ENCODE data around the gene JAKMIP1.

Gene JAKMIP1

GRCh38 chr4:6201580-6202091 is 1.3 kb upstream of the JAKMIP1 start:
- DNase-seq (ENCODE audit: low read depth), result no peak

- no peak for DNase-seq (ENCODE audit: low read depth)
Observed at GRCh38 chr4:6200922-6201362, 593 bp upstream of the JAKMIP1 start.

- DNase-seq (ENCODE audit: low read depth), result no peak
Observed at GRCh38 chr4:6199422-6199921, 877 bp downstream of the JAKMIP1 start.

- DNase-seq (ENCODE audit: low read depth), result no peak
Observed at GRCh38 chr4:6198768-6199421, 1.5 kb downstream of the JAKMIP1 start.

GRCh38 chr4:6198278-6198677 is 2.1 kb downstream of the JAKMIP1 start:
- no peak for DNase-seq (ENCODE audit: low read depth)

GRCh38 chr4:6197433-6198174 is 2.7 kb downstream of the JAKMIP1 start:
- DNase-seq (ENCODE audit: low read depth), result no peak

- DNase-seq (ENCODE audit: low read depth), result no peak
Observed at GRCh38 chr4:6196871-6197270, 3.5 kb downstream of the JAKMIP1 start.

- no peak for DNase-seq (ENCODE audit: low read depth)
Observed at GRCh38 chr4:6196324-6196723, 4.0 kb downstream of the JAKMIP1 start.

- no peak for DNase-seq (ENCODE audit: low read depth)
Observed at GRCh38 chr4:6195602-6196319, 4.6 kb downstream of the JAKMIP1 start.

- no peak for DNase-seq (ENCODE audit: low read depth)
Observed at GRCh38 chr4:6194458-6195195, 5.7 kb downstream of the JAKMIP1 start.

- DNase-seq (ENCODE audit: low read depth), result no peak
Observed at GRCh38 chr4:6193399-6193798, 7.0 kb downstream of the JAKMIP1 start.

- DNase-seq (ENCODE audit: low read depth), result no peak
Observed at GRCh38 chr4:6192245-6192644, 8.1 kb downstream of the JAKMIP1 start.

- DNase-seq (ENCODE audit: low read depth), result no peak
Observed at GRCh38 chr4:6191448-6192130, 8.8 kb downstream of the JAKMIP1 start.

- no peak for DNase-seq (ENCODE audit: low read depth)
Observed at GRCh38 chr4:6190486-6190885, 9.9 kb downstream of the JAKMIP1 start.

GRCh38 chr4:6189511-6189910 is 10.8 kb downstream of the JAKMIP1 start:
- no peak for DNase-seq (ENCODE audit: low read depth)

GRCh38 chr4:6188687-6189305 is 11.6 kb downstream of the JAKMIP1 start:
- no peak for DNase-seq (ENCODE audit: low read depth)

GRCh38 chr4:6184169-6184568 is 16.2 kb downstream of the JAKMIP1 start:
- no peak for DNase-seq (ENCODE audit: low read depth)

GRCh38 chr4:6183740-6184139 is 16.6 kb downstream of the JAKMIP1 start:
- DNase-seq (ENCODE audit: low read depth), result no peak

GRCh38 chr4:6182376-6183280 is 17.7 kb downstream of the JAKMIP1 start:
- no peak for DNase-seq (ENCODE audit: low read depth)

Data from ELR (cell line).